KOPT-K1 (cell line): ENCODE results near the gene COLGALT1.

Experiments
- H3K27ac ChIP-seq: fragments of 200-600 bp; sonication (generic); 2 replicates; pipeline ENCODE4 v1.5.1; 2016; ENCODE audit warnings: antibody characterized with exemption, mild to moderate bottlenecking, low read depth, low read length; ENCODE audit not compliant: poor library complexity, severe bottlenecking
- H3K36me3 ChIP-seq: fragments of 200-600 bp; sonication (generic); 2 replicates; pipeline ENCODE4 v1.5.1; 2017; ENCODE audit warnings: antibody characterized with exemption, mild to moderate bottlenecking, low read length, moderate library complexity; ENCODE audit not compliant: insufficient read depth
- H3K9me3 ChIP-seq: fragments of 200-600 bp; sonication (generic); 2 replicates; pipeline ENCODE4 v1.5.1; 2017; ENCODE audit warnings: antibody characterized with exemption, low read length, mild to moderate bottlenecking; ENCODE audit not compliant: insufficient read depth, poor library complexity, severe bottlenecking

COLGALT1 gene

DNA sequence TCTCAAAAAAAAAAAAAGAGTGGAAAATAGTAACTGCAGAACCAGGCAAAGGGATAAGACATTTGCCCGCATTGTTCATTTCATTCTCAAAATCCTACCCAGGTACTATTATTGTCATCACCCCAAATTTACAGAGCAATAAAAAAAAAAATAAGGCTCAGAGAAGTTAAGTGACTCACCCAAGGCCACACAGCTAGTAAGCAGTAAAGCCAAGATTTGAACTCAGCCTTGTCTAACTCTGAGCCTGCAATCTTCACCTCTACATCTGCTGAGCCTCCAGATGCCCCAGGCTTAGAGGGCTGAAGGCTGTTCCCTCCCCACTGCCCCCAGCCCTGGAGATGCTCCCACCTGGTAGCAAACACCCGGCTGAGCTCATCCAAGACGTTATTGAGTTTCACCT is 71.7 kb downstream of the COLGALT1 start:
- H3K27ac ChIP-seq = no peak overlapping the region
- H3K9me3 ChIP-seq = no peaks in the 10 kb centered on the region
- H3K36me3 ChIP-seq = no peaks in the 10 kb centered on the region

DNA sequence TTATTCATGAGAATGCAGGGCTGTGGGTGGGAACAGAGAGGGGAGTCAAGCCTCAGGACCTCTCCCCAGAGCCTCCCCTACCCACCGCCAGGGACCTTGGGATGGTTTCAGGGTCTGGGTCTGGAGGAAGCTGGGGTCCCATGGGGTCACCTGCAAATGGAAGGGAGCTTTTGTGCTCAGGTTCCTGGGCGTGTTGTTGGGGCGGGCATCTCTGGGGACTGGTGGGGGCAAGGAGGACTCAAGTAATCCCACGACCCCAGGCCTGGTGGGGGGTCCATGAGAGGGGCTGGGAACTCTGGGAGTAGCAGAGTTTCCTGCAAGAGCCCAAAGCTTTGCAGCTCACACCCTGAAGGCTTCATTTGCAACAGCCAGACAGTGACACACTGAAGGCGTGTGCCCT is 72.5 kb downstream of the COLGALT1 start:
- Histone ChIP-seq H3K27ac (no peak overlapping the region), H3K9me3 (no peaks in the 10 kb centered on the region), H3K36me3 (no peaks in the 10 kb centered on the region)

DNA sequence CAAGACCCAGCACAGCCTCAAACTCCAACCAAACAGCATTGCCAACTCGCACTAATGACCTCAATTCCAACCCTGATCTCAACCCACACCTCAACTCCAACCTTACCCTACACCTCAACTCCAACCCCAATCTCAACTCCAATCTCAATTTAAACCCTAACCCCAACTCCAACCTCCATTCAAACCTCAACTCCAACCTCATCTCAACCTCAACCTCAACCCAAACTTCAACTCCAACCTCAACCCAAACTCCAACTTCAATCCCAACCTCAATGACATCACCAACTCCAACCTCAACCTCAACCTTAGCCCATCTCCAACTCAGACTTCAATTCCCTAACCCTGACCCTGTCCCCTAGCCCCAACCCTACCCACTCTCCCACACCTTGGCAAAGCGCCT is 74.3 kb downstream of the COLGALT1 start:
- Histone ChIP-seq H3K9me3 (no peaks in the 10 kb centered on the region), H3K36me3 (no peaks in the 10 kb centered on the region), H3K27ac (no peak overlapping the region)

DNA sequence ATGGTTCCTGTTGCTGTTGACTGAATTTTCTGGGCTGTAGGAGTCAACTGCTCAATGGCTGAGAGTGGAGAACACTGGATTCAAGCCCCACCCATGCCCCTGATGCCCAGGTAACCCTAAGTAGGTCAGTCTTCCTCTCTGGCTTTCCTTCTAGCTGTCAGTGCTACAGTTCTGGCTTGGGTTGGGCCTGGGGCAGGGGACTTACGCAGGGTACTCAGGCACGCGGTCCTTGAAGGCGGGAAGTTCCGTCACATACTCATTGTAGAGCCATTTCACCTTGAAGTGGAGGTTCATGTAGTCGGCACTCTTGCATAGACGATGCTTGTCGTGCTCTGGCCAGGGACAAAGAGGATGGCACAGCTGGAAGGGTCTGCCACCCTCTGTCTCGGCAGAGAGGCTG is 77.1 kb downstream of the COLGALT1 start:
- no peak overlapping the region for H3K27ac ChIP-seq
- no peaks in the 10 kb centered on the region for H3K36me3 ChIP-seq
- no peaks in the 10 kb centered on the region for H3K9me3 ChIP-seq
